ENCODE measurements around the gene CDC16. TPM values are rescaled to one million over a fixed set of nuclear protein-coding genes. Genes with fewer than 3 reads are reported as not detected.

Gene CDC16
- total and polyA plus RNA-seq, 2 of the 8 experiments (the other 6 are each of a cell fraction or from before 2014, with no cell fraction given): 42.5 to 83.4 TPM

DNA sequence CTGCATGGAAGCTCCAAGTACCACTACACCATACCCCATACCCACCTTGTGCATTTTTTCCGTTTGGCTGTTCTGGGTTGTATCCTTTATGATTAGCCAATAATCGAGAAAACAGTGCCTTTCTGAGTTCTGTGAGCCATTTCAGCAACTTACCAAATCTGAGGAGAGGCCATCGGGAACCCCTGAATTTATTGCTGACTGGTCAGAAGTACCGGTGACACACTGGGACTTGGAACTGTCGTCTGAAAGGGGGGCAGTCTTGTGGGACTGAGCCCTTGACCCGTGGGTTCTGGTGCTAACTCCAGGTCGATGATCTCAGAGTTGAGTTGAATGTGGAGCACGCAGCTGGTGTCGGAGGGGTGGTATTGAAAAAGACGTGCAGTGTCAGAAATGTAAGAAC lies 61.8 kb downstream of the CDC16 start:
- no peak overlapping the region for H2BK5ac ChIP-seq (ENCODE audit: low read depth, low read length)
- H3K36me3 ChIP-seq (ENCODE audit: control insufficient read depth in 2 of 4, insufficient read depth in 4 of 4, low read length in 3 of 4): peaks cover 11 to 57% (median 39%) of the 10 kb centered on the region in 4 experiments; a peak in 7 of 8 replicates
- H3K9ac ChIP-seq (replicated peaks in 1 of 4; ENCODE audit: extremely low read depth in 1 of 4, low read depth in 3 of 4, low read length in 3 of 4): no peak overlapping the region
- H2BK15ac ChIP-seq (ENCODE audit: low read length): no peak overlapping the region
- H3K79me1 ChIP-seq (ENCODE audit: low read depth, low read length): peaks cover 11% of the 10 kb centered on the region
- no peak overlapping the region for H3K23ac ChIP-seq (ENCODE audit: insufficient read length)
- no peak overlapping the region for H4K8ac ChIP-seq (ENCODE audit: extremely low read depth, insufficient read depth, low read length)
- H3K23me2 ChIP-seq (ENCODE audit: low read depth, low read length): no peaks in the 10 kb centered on the region
- no peak overlapping the region for H4K5ac ChIP-seq (ENCODE audit: insufficient read length, low read depth, low read length)
- no peak overlapping the region for H2BK20ac ChIP-seq (ENCODE audit: low read length)
- 91% methylated on average over 10 of the region's 10 CpGs; no CpG with 5 or more reads in 1 of the 2 experiments for WGBS, 2 experiments (ENCODE audit: extremely low coverage in 1 of 2, insufficient coverage in 1 of 2, insufficient read length in 1 of 2, insufficient replicate concordance in 2 of 2, low coverage in 1 of 2, low lambda C conversion rate in 2 of 2, missing lambda C conversion rate in 1 of 2)
- no peaks in the 10 kb centered on the region for H3K4me1 ChIP-seq (replicated peaks in 1 of 4; ENCODE audit: control insufficient read depth in 3 of 4, insufficient read depth in 4 of 4, low read length in 3 of 4)
- H2BK120ac ChIP-seq (replicated peaks; ENCODE audit: low read depth, low read length): no peak overlapping the region
- no peak overlapping the region for H3K14ac ChIP-seq (ENCODE audit: insufficient read length)
- no peak for DNase-seq (ENCODE audit: low read depth in 1 of 2, low spot score in 2 of 2)
- H4K91ac ChIP-seq (replicated peaks; ENCODE audit: insufficient read length, low read length): no peak overlapping the region
- ChIA-PET CTCF (ENCODE audit: partially characterized antibody) (interaction anchor here (1.6 kb wide), 1 partner anchor 44 kb away, joined by 4 read pairs; no protein-coding TSS in a partner anchor), POLR2A (ENCODE audit: partially characterized antibody) (interaction anchor here (0.6 to 2.1 kb wide), 4 partner anchors 10 to 142 kb away, joined by 3 to 6 read pairs (median 6); partner anchors contain the start of gene UPF3A)
- peaks cover 6 to 7% of the 10 kb centered on the region in 2 experiments for H4K20me1 ChIP-seq (replicated peaks in 1 of 2; ENCODE audit: control insufficient read depth in 1 of 2, insufficient read depth in 2 of 2, low read length in 2 of 2)
- no peak overlapping the region for H2AK5ac ChIP-seq (ENCODE audit: low read depth, low read length)
- H2AFZ ChIP-seq (ENCODE audit: low read length): no peak overlapping the region
- no peak overlapping the region for H3K18ac ChIP-seq (ENCODE audit: extremely low read depth, low read length)
- H3K27me3 ChIP-seq (replicated peaks in 1 of 4; ENCODE audit: control insufficient read depth in 3 of 4, extremely low read depth in 1 of 4, insufficient read depth in 3 of 4, low read length in 3 of 4): no peaks in the 10 kb centered on the region
- FAIRE-seq: no peak
- no peak overlapping the region for H3K27ac ChIP-seq (ENCODE audit: low read depth, low read length)
- no peak overlapping the region for H3K4me3 ChIP-seq (ENCODE audit: extremely low read depth in 1 of 4, insufficient read depth in 2 of 4, low read depth in 3 of 4, low read length in 4 of 4)
- no peak overlapping the region for H3K56ac ChIP-seq (replicated peaks; ENCODE audit: insufficient read length, low read depth, low read length)
- H3K4ac ChIP-seq (replicated peaks; ENCODE audit: insufficient read length, low read depth, low read length): no peak overlapping the region
- no peak overlapping the region for H2BK12ac ChIP-seq (ENCODE audit: low read depth, low read length)
- H3K4me2 ChIP-seq (ENCODE audit: insufficient read depth in 1 of 2, low read depth in 2 of 2, low read length in 2 of 2): no peak overlapping the region
- H3K79me2 ChIP-seq (ENCODE audit: control insufficient read depth in 1 of 2, insufficient read depth in 2 of 2, low read length in 2 of 2): peaks cover 0 to 27% of the 10 kb centered on the region in 2 experiments; a peak in 2 of 4 replicates
- H3K9me3 ChIP-seq (ENCODE audit: insufficient read depth in 2 of 2, low read depth in 1 of 2, low read length in 1 of 2): no peaks in the 10 kb centered on the region
- TF ChIP-seq ZNF274 (IDR thresholded peaks at IDR 0.05; ENCODE audit: borderline replicate concordance, extremely low read depth, low read length): no peak
- TF ChIP-seq, protein P1, sequence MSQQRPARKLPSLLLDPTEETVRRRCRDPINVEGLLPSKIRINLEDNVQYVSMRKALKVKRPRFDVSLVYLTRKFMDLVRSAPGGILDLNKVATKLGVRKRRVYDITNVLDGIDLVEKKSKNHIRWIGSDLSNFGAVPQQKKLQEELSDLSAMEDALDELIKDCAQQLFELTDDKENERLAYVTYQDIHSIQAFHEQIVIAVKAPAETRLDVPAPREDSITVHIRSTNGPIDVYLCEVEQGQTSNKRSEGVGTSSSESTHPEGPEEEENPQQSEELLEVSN (IDR thresholded peaks at IDR 0.05): no peak
- no peak for TF ChIP-seq USF2 (IDR thresholded peaks at IDR 0.05; ENCODE audit: low read length)
- TF ChIP-seq JUND (IDR thresholded peaks at IDR 0.05; ENCODE audit: low read length): no peak
- TF ChIP-seq TAF7 (optimal IDR thresholded peaks at IDR 0.05; ENCODE audit: borderline replicate concordance, low read depth, low read length): no peak
- TF ChIP-seq TAF1 (IDR thresholded peaks at IDR 0.05; ENCODE audit: low read depth, low read length): no peak
- TF ChIP-seq BCL11A (IDR thresholded peaks at IDR 0.05; ENCODE audit: low read depth in 2 of 2, low read length in 2 of 2): no peak
- no peak for TF ChIP-seq TEAD4 (IDR thresholded peaks at IDR 0.05; ENCODE audit: low read depth, low read length)
- no peak for TF ChIP-seq BACH1 (IDR thresholded peaks at IDR 0.05; ENCODE audit: low read length)
- no peak for TF ChIP-seq POU5F1 (IDR thresholded peaks at IDR 0.05; ENCODE audit: low read depth, low read length)
- no peak for TF ChIP-seq CBX8 (IDR thresholded peaks at IDR 0.05; ENCODE audit: borderline replicate concordance, low read depth, low read length)
- TF ChIP-seq NRF1 (IDR thresholded peaks at IDR 0.05; ENCODE audit: low read depth, low read length): no peak
